SK-N-SH (cell line): Measurements from ENCODE around the gene TBCCD1. TPM values are rescaled to one million over a fixed set of nuclear protein-coding genes. Genes with fewer than 3 reads are reported as not detected.

Source experiments
- CTCF ChIA-PET: fragments of 300-600, 350-600 bp; formaldehyde crosslinking; extraction: SDS; loops from one replicate; lab custom pipeline; 2021; lab: Yijun Ruan, JAX
- POLR2A ChIA-PET: fragments of 350-600 bp; sonication (Branson Sonifier 250); formaldehyde crosslinking; extraction: SDS; loops from one replicate; lab custom pipeline; 2020; ENCODE audit warnings: antibody characterized with exemption, inconsistent platforms; lab: Yijun Ruan, JAX
- DNase-seq: peaks from one replicate; pipeline ENCODE4 v3.0.0; 2012
- H2AFZ ChIP-seq: fragments of 200-600 bp; sonication (generic); 2 replicates; pipeline ENCODE4 v1.8.1; 2016; ENCODE audit warnings: antibody characterized with exemption, mild to moderate bottlenecking, low read depth
- H3F3A ChIP-seq: fragments of 200-600 bp; sonication (generic); replicated peaks from 2 replicates; pipeline ENCODE3; 2016; ENCODE audit warnings: antibody characterized with exemption, mild to moderate bottlenecking; ENCODE audit not compliant: insufficient read depth
- H3K27ac ChIP-seq, 2 experiments: fragments of 200-500 bp in 1 of 2; fragments of 200-600 bp in 1 of 2; sonication (Bioruptor generic) in 1 of 2; sonication (generic), shearing (Covaris generic) in 1 of 2; 2 replicates each; pipeline versions ENCODE4 v1.5.1 to v1.6.1; 2014 to 2016; ENCODE audit warnings: low read depth in 2 of 2, inconsistent platforms in 1 of 2, low read length in 1 of 2, mild to moderate bottlenecking in 1 of 2, mixed read lengths in 1 of 2
- H3K27me3 ChIP-seq: fragments of 200-600 bp; sonication (generic), shearing (Covaris generic); 2 replicates; pipeline ENCODE4 v1.6.1; 2016; ENCODE audit warnings: mixed run types; ENCODE audit not compliant: insufficient read depth
- H3K36me3 ChIP-seq, 2 experiments: fragments of 200-500 bp in 1 of 2; fragments of 200-600 bp in 1 of 2; sonication (Bioruptor generic) in 1 of 2; sonication (generic) in 1 of 2; replicated peaks in 1 of 2; 2 replicates each; pipeline versions ENCODE3 to v1.5.1; 2014 to 2016; ENCODE audit warnings: low read length in 1 of 2, mild to moderate bottlenecking in 1 of 2; ENCODE audit not compliant: insufficient read depth in 2 of 2, control insufficient read depth in 1 of 2
- H3K4me1 ChIP-seq, 2 experiments: fragments of 200-500 bp in 1 of 2; fragments of 200-600 bp in 1 of 2; sonication (Bioruptor generic) in 1 of 2; sonication (generic), shearing (Covaris generic) in 1 of 2; 2 replicates each; pipeline versions ENCODE4 v1.5.1 to v1.6.1; 2014 to 2016; ENCODE audit warnings: low read depth in 1 of 2, low read length in 1 of 2, mixed run types in 1 of 2; ENCODE audit not compliant: insufficient read depth in 2 of 2, control insufficient read depth in 1 of 2
- H3K4me2 ChIP-seq: fragments of 200-600 bp; sonication (generic), shearing (Covaris generic); 2 replicates; pipeline ENCODE4 v1.6.1; 2017; ENCODE audit warnings: mixed run types
- H3K4me3 ChIP-seq, 2 experiments: fragments of 200-500 bp in 1 of 2; fragments of 200-600 bp in 1 of 2; sonication (Bioruptor generic) in 1 of 2; sonication (generic), shearing (Covaris generic) in 1 of 2; 2 replicates each; pipeline versions ENCODE4 v1.5.1 to v1.8.1; 2014 to 2016; ENCODE audit warnings: low read depth in 2 of 2, inconsistent platforms in 1 of 2, low read length in 1 of 2, mild to moderate bottlenecking in 1 of 2, mixed read lengths in 1 of 2, moderate library complexity in 1 of 2
- H3K79me2 ChIP-seq: fragments of 200-600 bp; sonication (generic); 2 replicates; pipeline ENCODE4 v1.8.1; 2017; ENCODE audit warnings: mild to moderate bottlenecking; ENCODE audit not compliant: insufficient read depth
- H3K9ac ChIP-seq: fragments of 200-600 bp; sonication (generic); 2 replicates; pipeline ENCODE4 v1.6.1; 2017; ENCODE audit warnings: mixed run types
- H3K9me2 ChIP-seq: fragments of 200-600 bp; sonication (generic); 2 replicates; pipeline ENCODE4 v1.6.1; 2017; ENCODE audit warnings: mixed run types
- H3K9me3 ChIP-seq: fragments of 200-600 bp; sonication (generic); 2 replicates; pipeline ENCODE4 v1.6.1; 2017; ENCODE audit warnings: mixed run types, mild to moderate bottlenecking, moderate library complexity
- H4K20me1 ChIP-seq: fragments of 200-600 bp; sonication (generic); 2 replicates; pipeline ENCODE4 v1.6.1; 2017; ENCODE audit warnings: mild to moderate bottlenecking, mixed run types; ENCODE audit not compliant: insufficient read depth
- CHD2 ChIP-seq: fragments of 150-350 bp; IDR thresholded peaks from 2 replicates; pipeline ENCODE4 v1.6.1; 2018; ENCODE audit warnings: low read length; ENCODE audit not compliant: partially characterized antibody
- EZH2phosphoT487 ChIP-seq: fragments of 200-600 bp; sonication (generic); IDR thresholded peaks from 2 replicates; pipeline ENCODE4 v1.6.1; 2017; ENCODE audit warnings: low read depth, mixed run types, mild to moderate bottlenecking, antibody characterized with exemption, moderate library complexity, borderline replicate concordance
- FOXJ3 ChIP-seq: sonication (generic); formaldehyde crosslinking; IDR thresholded peaks from 2 replicates; pipeline ENCODE4 v1.5.1; 2020; ENCODE audit warnings: mild to moderate bottlenecking, missing genetic modification reagents
- FOXM1 ChIP-seq: IDR thresholded peaks from 2 replicates; pipeline ENCODE4 v1.4.0; 2012; ENCODE audit warnings: low read depth, mild to moderate bottlenecking
- IRF3 ChIP-seq: fragments of 150-350 bp; IDR thresholded peaks from 2 replicates; pipeline ENCODE4 v1.6.1; 2016; ENCODE audit warnings: mild to moderate bottlenecking, low read depth, low read length
- MEF2A ChIP-seq: IDR thresholded peaks from 2 replicates; pipeline ENCODE4 v1.4.0; 2012; ENCODE audit warnings: low read depth, borderline replicate concordance
- RAD21 ChIP-seq: IDR thresholded peaks from 2 replicates; pipeline ENCODE4 v1.6.1; 2012; ENCODE audit warnings: mild to moderate bottlenecking, low read length
- RCOR1 ChIP-seq: fragments of 150-350 bp; IDR thresholded peaks from 2 replicates; pipeline ENCODE4 v1.6.1; 2017; ENCODE audit warnings: antibody characterized with exemption, low read length
- REST ChIP-seq: IDR thresholded peaks from 2 replicates; pipeline ENCODE4 v1.6.1; 2012; ENCODE audit warnings: mild to moderate bottlenecking, low read depth, low read length, moderate library complexity
- RFX5 ChIP-seq: IDR thresholded peaks from 2 replicates; pipeline ENCODE4 v1.6.1; 2012; ENCODE audit warnings: mild to moderate bottlenecking, improper control_type of control experiment, low read length
- SIN3A ChIP-seq: IDR thresholded peaks from 2 replicates; pipeline ENCODE4 v1.6.1; 2012; ENCODE audit warnings: low read depth, mild to moderate bottlenecking, low read length, moderate library complexity, borderline replicate concordance
- SMC3 ChIP-seq: IDR thresholded peaks from 2 replicates; pipeline ENCODE4 v1.6.1; 2012; ENCODE audit warnings: low read depth, low read length, improper control_type of control experiment
- TCF12 ChIP-seq: IDR thresholded peaks from 2 replicates; pipeline ENCODE4 v1.4.0; 2012
- USF1 ChIP-seq: IDR thresholded peaks from 2 replicates; pipeline ENCODE4 v1.4.0; 2012; ENCODE audit warnings: low read depth, borderline replicate concordance
- YY1 ChIP-seq: IDR thresholded peaks from 2 replicates; pipeline ENCODE4 v1.4.0; 2012; ENCODE audit warnings: low read depth, mild to moderate bottlenecking
- ZBTB33 ChIP-seq: IDR thresholded peaks from 2 replicates; pipeline ENCODE4 v1.4.0; 2012; ENCODE audit warnings: low read depth, borderline replicate concordance
- WGBS: methylation state at CpG from one replicate; pipeline ENCODE4 v1.1.6; 2017; ENCODE audit warnings: low lambda C conversion rate; 5-methylcytosine and 5-hydroxymethylcytosine counted together
- polyA plus RNA-seq, 3 experiments: library from polyadenylated mRNA; depleted of rRNA; stranded (reverse); fragments of >200 nt; gene quantifications; 2 replicates each; pipeline ENCODE4 v1.2.3, GENCODE V29; 2012
- TF ChIP-seq, protein P1 (sequence below): IDR thresholded peaks from 2 replicates; pipeline ENCODE4 v1.4.0; 2012; ENCODE audit warnings: low read depth
- TF ChIP-seq, protein P2 (sequence below): IDR thresholded peaks from 2 replicates; pipeline ENCODE4; 2012

TBCCD1 gene
- polyA plus RNA-seq, 1 of the 3 experiments (the other 2 are of a cell fraction), result 6.5 TPM

DNA sequence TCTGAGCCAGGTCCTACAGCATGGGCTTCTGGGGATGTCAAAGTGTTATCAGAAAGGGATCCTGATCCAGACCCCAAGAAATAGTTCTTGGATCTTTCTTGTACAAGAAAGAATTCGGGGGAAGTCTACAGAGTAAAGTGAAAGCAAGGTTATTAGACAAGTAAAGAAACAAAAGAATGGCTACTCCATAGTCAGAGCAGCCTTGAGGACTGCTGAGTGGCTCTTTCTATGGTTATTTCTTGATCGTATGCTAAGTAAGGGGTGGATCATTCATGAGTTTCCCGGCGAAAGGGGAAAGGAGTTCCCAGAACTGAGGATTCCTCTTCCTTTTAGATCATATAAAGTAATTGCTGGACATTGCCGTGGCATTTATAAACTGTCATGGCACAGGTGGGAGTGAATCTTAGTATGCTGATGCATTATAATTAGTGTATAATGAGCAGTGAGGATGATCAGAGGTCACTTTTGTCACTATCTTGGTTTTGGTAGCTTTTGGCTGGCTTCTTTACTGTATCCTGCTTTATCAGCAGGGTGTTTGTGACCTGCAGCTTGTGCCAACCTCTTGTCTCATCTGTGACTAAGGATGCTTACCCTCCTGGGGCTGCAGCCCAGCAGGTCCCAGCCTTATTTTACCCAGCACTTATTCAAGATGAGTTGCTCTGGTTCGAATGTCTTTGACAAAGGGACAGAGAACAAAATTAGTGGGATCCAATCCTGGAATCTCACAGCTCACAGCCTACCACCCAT lies 64.0 kb downstream of the TBCCD1 start:
- Histone ChIP-seq H3K27me3 (peaks cover 5% of the 10 kb centered on the region), H3K9me2 (no peaks in the 10 kb centered on the region), H3K79me2 (no peaks in the 10 kb centered on the region), H3K4me3 (peak overlapping the region in 1 of 2 experiments; percentile 10; a peak in 1 of 4 replicates), H2AFZ (no peak overlapping the region), H3K9ac (no peak overlapping the region), H3K36me3 (no peaks in the 10 kb centered on the region), H3K9me3 (no peaks in the 10 kb centered on the region), H3F3A (no peaks in the 10 kb centered on the region), H4K20me1 (no peaks in the 10 kb centered on the region), H3K4me2 (peak overlapping the region; percentile 52; the same call in 1 of the 2 replicates), H3K27ac (no peak overlapping the region), H3K4me1 (peaks cover 0 to 15% of the 10 kb centered on the region in 2 experiments; a peak in 1 of 4 replicates)
- ChIA-PET POLR2A (no interaction called here), CTCF (no interaction called here)
- TF ChIP-seq EZH2phosphoT487 (no peak), SIN3A (no peak), RAD21 (no peak), IRF3 (no peak), FOXJ3 (CRISPR knock-in tag) (no peak), RCOR1 (no peak), ZBTB33 (no peak), FOXM1 (no peak), MEF2A (no peak), SMC3 (no peak), CHD2 (no peak), RFX5 (no peak), TCF12 (no peak), USF1 (no peak), YY1 (no peak), REST (no peak)
- TF ChIP-seq, protein P1, sequence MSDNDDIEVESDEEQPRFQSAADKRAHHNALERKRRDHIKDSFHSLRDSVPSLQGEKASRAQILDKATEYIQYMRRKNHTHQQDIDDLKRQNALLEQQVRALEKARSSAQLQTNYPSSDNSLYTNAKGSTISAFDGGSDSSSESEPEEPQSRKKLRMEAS, result no peak
- TF ChIP-seq, protein P2, sequence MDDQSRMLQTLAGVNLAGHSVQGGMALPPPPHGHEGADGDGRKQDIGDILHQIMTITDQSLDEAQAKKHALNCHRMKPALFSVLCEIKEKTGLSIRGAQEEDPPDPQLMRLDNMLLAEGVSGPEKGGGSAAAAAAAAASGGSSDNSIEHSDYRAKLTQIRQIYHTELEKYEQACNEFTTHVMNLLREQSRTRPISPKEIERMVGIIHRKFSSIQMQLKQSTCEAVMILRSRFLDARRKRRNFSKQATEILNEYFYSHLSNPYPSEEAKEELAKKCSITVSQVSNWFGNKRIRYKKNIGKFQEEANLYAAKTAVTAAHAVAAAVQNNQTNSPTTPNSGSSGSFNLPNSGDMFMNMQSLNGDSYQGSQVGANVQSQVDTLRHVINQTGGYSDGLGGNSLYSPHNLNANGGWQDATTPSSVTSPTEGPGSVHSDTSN, result no peak
- 43% methylated on average over 6 of the region's 6 CpGs for WGBS
- no peak for DNase-seq
